Panc1 (cell line): ENCODE data around the gene HMCN2. TPM values are rescaled to one million over a fixed set of nuclear protein-coding genes. Genes with fewer than 3 reads are reported as not detected.

Experiments
- ATAC-seq: fragments of 200-7000 bp; cut with Tn5 transposase; 2 replicates; pipeline ENCODE4 v1.9.1; 2020; ENCODE audit warnings: mild to moderate bottlenecking, moderate library complexity
- BruUV-seq: library from RNA; stranded (reverse); fragments of 400-500 nt; replicated peaks from 2 replicates; lab custom pipeline; 2021; lab: Mats Ljungman, UMichigan
- CTCF ChIA-PET: fragments of 300-600 bp; sonication (Branson Sonifier 250); formaldehyde crosslinking; loops from one replicate; lab custom pipeline; 2022; ENCODE audit warnings: antibody characterized with exemption; lab: Charles Lee
- POLR2A ChIA-PET: fragments of 300-600 bp; sonication (Branson Sonifier 250); formaldehyde crosslinking; loops from one replicate; lab custom pipeline; 2022; ENCODE audit warnings: antibody characterized with exemption; lab: Charles Lee
- DNase-seq: peaks from one replicate; pipeline ENCODE4 v3.0.0-alpha.2; 2010; ENCODE audit warnings: low read depth, low spot score
- H3K27ac ChIP-seq: 2 replicates; pipeline ENCODE4 v1.5.1; 2011; ENCODE audit warnings: mild to moderate bottlenecking, low read length, inconsistent platforms
- H3K27me3 ChIP-seq: fragments of 200-500 bp; sonication (Bioruptor generic); 2 replicates; pipeline ENCODE4 v1.6.0; 2014; ENCODE audit warnings: low read length, inconsistent platforms; ENCODE audit not compliant: control insufficient read depth, insufficient read depth
- H3K36me3 ChIP-seq: fragments of 200-500 bp; sonication (Bioruptor generic); 2 replicates; pipeline ENCODE4 v1.5.1; 2014; ENCODE audit warnings: inconsistent platforms, mild to moderate bottlenecking, low read length, moderate library complexity; ENCODE audit not compliant: control insufficient read depth, insufficient read depth
- H3K4me1 ChIP-seq: 2 replicates; pipeline ENCODE4 v1.5.1; 2011; ENCODE audit warnings: inconsistent platforms, mild to moderate bottlenecking, low read length, moderate library complexity; ENCODE audit not compliant: control insufficient read depth, insufficient read depth
- H3K4me3 ChIP-seq, 2 experiments: 2 replicates each; pipeline ENCODE4 v1.5.1; 2011 to 2012; ENCODE audit warnings: low read depth in 2 of 2, low read length in 2 of 2, mild to moderate bottlenecking in 2 of 2, inconsistent platforms in 1 of 2, moderate library complexity in 1 of 2
- H3K9me3 ChIP-seq: fragments of 200-500 bp; sonication (Bioruptor generic); 2 replicates; pipeline ENCODE4 v1.5.1; 2014; ENCODE audit warnings: low read depth, mild to moderate bottlenecking, inconsistent platforms, low read length, moderate library complexity; ENCODE audit not compliant: control insufficient read depth, insufficient read depth
- CTCF ChIP-seq: fragments of 450-650 bp; IDR thresholded peaks from 2 replicates; pipeline ENCODE4 v1.5.1; 2017; ENCODE audit warnings: mild to moderate bottlenecking
- POLR2AphosphoS5 ChIP-seq: IDR thresholded peaks from 2 replicates; pipeline ENCODE4 v1.6.1; 2012; ENCODE audit warnings: mild to moderate bottlenecking, low read depth, low read length, moderate library complexity
- REST ChIP-seq, 2 experiments: IDR thresholded peaks; 2 replicates each; pipeline ENCODE4 v1.6.1; 2011 to 2012; ENCODE audit warnings: low read depth in 2 of 2, control low read depth in 1 of 2, low read length in 1 of 2, mild to moderate bottlenecking in 1 of 2, moderate library complexity in 1 of 2; ENCODE audit not compliant: insufficient read depth in 1 of 2
- SIN3A ChIP-seq: IDR thresholded peaks from 2 replicates; pipeline ENCODE4 v1.6.1; 2012; ENCODE audit warnings: low read depth, mild to moderate bottlenecking, low read length, moderate library complexity, borderline replicate concordance; ENCODE audit not compliant: insufficient read depth
- TCF7L2 ChIP-seq: IDR thresholded peaks from 2 replicates; pipeline ENCODE4 v1.6.1; 2011; ENCODE audit warnings: mild to moderate bottlenecking, low read depth, low read length, inconsistent platforms
- in situ Hi-C: cut with HindIII; loops from 2 replicates; pipeline ENCODE4 v1.10.0; 2016; ENCODE audit warnings: low sequenced_read_pairs, low pct_unique_long_range_greater_than_20kb
- intact Hi-C: fragments of 100-400 bp; cut with micrococcal nuclease; formaldehyde crosslinking; loops from one replicate; pipeline ENCODE4 v1.10.0; 2022; ENCODE audit not compliant: unreplicated experiment
- total RNA-seq: library from RNA; stranded (reverse); gene quantifications from one replicate; pipeline ENCODE4 v1.2.1, GENCODE V29; 2021; ENCODE audit not compliant: unreplicated experiment

HMCN2 gene
- total RNA-seq, 1 experiment from 2014 or later: 0.05 TPM

GRCh38 chr9:130462685-130463540 is 197.4 kb downstream of the HMCN2 start:
- POLR2A ChIA-PET: no interaction called here
- Histone ChIP-seq H3K27me3 (no peaks in the 10 kb centered on the region), H3K9me3 (no peaks in the 10 kb centered on the region), H3K4me3 (no peak overlapping the region), H3K36me3 (no peaks in the 10 kb centered on the region), H3K4me1 (no peaks in the 10 kb centered on the region), H3K27ac (no peak overlapping the region)
- ATAC-seq (no peak), DNase-seq (no peak)
- TF ChIP-seq TCF7L2 (no peak), REST (IDR thresholded peaks at IDR 0.05; ENCODE audit: insufficient read depth in 1 of 2, low read depth in 2 of 2, low read length in 1 of 2) (no peak), SIN3A (no peak), CTCF (no peak), POLR2AphosphoS5 (no peak)
- BruUV-seq: no TSS peak
- CTCF ChIA-PET: interaction anchor here (0.7 to 0.9 kb wide), 2 partner anchors 73 to 221 kb away, joined by 3 to 4 read pairs; no protein-coding TSS in a partner anchor
- intact Hi-C loops: no loop called here
- in situ Hi-C loops: no loop called here

- Histone ChIP-seq H3K9me3 (no peaks in the 10 kb centered on the region), H3K36me3 (no peaks in the 10 kb centered on the region), H3K4me3 (no peak overlapping the region), H3K27me3 (no peaks in the 10 kb centered on the region), H3K27ac (no peak overlapping the region), H3K4me1 (no peaks in the 10 kb centered on the region)
- TF ChIP-seq TCF7L2 (no peak), SIN3A (no peak), CTCF (no peak)
- no TSS peak for BruUV-seq
- no peak for ATAC-seq
- intact Hi-C loops (no loop called here), in situ Hi-C loops (no loop called here)
- ChIA-PET POLR2A (no interaction called here), CTCF (interaction anchor here (0.9 kb wide), 1 partner anchor 220 kb away, joined by 4 read pairs; no protein-coding TSS in a partner anchor)
- no peak for DNase-seq
These were observed 198.5 kb downstream of the HMCN2 start for GRCh38 chr9:130463763-130464745.
